HG03139 (cell line): ENCODE measurements around the gene IGHMBP2.

Experiments used
- ATAC-seq: cut with Tn5 transposase; IDR thresholded peaks from one replicate; pipeline ENCODE4 v1.9.1; 2021; ENCODE audit not compliant: unreplicated experiment

The IGHMBP2 gene

GRCh38 chr11:68938816-68939582 lies 35.3 kb downstream of the IGHMBP2 start:
- ATAC-seq = no peak

DNA sequence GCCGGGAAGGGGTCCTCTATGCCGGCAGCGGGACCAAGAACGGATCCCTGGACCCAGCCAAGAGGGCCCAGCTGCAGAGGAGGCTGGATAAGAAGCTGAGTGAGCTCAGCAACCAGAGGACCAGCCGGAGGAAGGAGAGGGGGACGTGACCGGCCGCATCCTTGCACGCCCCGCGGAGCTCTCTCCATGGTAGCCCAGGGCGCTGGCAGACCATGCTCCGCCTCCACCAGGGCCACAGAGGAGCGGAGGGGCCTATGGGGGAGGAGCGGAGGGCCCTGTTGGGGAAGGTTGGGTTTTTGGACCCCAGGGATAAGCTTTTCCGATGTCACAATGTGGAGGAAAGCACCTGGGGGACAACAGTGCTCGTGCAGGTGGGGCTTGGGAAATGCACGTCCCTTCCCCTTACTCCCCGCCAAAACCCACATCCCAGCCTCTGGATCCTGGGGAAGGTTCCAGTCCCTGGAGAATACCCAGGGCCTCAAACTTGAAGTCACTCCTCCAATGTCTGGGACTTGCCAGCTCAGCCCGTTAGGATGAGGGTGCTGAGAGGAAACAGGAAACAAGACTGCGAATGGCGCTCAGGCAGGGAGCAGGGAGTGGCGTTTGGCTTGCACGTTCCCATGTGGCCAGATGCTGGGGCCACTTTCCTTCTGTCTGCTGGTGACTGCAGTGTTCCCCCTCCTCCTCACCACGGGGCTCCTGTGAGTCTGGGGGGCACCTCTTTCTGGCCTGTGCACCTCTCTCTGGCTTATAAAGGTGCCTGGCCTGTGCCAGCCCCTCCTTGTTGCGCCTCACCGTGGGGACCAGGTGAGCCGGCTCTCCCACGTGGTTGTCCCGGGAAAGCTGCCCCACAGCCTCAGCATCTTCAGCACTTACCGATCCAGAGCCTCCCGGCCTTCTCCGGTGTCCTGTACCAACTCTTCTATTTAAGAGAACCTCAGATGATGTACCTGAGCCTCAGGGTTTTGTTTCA lies 36.2 kb downstream of the IGHMBP2 start:
- ATAC-seq = no peak

DNA sequence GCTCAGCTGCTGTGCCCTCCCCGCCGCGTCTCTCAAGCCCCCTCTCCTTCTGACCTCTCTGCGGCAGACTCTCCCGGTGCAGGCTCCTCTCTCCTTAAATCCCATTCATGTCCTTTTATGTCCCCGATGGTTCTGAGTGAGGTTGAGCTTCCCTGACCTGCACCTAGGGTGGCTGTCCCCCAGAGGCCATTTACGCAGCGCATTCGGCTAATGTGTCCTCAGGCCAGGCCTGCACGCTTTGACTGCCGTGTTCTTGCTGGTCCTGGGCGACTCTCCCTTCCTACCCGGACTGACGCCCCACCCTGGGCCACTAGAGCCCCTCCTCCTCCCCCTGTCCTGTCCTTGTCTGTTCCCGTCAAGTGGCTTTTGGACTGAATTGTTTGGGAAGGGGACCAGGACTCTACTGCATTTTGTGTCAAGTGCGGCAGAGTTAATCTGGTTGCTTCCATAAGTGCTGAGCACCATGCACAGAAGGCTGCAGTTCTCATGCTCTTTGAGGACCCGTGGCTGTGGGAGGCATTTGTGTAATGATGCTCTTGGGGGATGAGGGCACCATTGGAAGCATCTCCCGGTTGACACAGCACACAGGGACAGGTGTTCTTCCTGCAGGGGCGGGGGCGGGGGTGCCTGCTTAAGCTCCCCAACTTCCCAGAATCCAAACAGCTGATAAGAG lies 37.1 kb downstream of the IGHMBP2 start:
- ATAC-seq = no peak

GRCh38 chr11:68941324-68942094 lies 37.8 kb downstream of the IGHMBP2 start:
- no peak for ATAC-seq

GRCh38 chr11:68942095-68942620 lies 38.5 kb downstream of the IGHMBP2 start:
- ATAC-seq = no peak

DNA sequence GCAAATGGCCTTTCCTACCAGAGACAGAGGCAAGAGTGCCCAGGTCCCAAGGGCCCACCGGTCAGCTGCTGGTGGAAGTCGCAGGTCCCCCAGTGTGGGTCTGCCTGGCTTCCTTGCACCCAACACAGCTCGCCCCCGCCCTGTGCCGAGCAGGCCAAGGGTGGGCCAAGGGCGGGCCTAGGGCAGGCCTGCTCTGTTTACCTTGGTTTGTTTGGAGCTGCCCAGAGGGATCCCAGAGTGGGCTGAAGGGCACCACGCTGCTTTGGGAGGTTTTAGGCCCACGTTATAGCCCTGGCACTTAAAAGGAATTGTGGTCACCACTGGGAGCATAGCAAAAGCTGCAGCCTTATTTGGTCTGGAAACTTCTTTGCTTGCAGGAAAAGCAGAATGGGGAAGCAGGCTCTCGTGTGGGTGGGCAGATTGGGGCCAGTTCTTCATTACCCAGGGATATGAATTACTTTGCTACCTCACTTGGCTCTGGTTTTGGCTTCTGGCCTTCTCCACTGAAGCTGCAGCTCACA lies 39.1 kb downstream of the IGHMBP2 start:
- no peak for ATAC-seq

DNA sequence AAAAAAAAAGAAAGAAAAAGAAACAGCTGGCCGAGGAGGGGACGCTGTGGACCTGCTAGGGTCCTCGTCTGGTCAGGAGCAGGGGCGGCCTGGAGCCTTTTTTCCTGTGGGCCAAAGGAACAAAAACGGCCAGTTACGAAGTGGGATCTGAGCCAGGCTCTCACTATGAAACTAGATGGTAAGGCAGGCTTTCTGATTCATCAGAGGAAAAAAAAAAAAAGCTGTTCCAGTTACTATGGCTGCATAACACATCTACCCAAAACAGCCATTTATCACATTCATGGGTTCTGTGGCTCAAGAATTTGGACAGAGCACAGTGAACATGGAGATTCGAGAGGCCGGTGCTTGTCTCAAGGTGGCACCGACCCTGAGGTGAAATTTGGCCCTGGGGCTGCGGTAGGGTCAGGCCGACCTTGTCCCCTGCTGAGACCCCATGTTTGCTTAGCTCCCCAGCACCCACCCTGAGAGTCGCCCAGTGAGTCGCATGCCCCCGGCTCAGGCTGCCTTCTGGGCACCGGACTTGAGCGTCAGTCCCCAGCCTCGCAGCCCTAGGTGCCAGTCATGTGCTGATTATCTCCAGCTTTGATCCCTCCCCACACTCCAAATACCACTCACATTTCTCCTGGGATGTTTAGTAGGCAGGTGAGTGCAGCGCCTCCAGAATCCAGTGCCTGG lies 42.9 kb downstream of the IGHMBP2 start:
- no peak for ATAC-seq

DNA sequence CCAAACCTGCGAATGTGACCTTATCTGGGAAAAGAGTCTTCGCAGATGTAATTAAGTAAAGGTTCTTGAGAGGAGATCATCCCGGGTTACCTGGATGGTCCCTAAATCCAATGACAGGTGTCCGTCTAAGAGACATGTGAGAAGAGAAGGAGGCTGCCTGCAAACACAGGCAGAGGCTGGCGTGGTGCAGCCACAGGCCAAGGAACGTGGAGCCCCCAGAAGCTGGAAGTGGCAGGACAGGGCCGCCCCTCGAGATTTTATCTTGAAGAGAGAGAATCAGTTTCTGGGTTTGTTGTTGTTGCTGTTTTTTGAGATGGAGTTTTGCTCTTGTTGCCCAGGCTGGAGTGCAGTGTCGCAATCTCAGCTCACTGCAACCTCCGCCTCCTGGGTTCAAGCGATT lies 43.5 kb downstream of the IGHMBP2 start:
- ATAC-seq = no peak

DNA sequence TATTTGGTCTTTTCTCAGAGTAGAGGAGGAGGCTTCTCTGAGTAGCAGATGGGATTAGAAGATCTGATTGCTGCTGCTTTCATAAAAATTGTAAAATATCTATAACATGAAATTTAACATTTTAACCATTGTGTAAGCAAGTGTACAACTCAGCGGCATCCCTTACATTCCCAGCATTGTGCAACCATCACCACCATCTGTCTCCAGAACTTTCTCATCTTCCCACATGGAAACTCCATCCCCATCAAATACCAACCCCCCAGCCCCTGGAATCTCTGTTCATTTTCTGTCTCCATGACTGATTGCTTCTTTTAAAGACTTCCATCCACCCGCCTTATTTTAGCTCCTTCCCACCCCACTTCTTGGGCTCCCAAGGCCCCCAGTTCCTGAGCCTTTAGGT lies 44.8 kb downstream of the IGHMBP2 start:
- ATAC-seq = no peak

GRCh38 chr11:68948935-68949334 lies 45.2 kb downstream of the IGHMBP2 start:
- no peak for ATAC-seq

GRCh38 chr11:68950270-68950669 lies 46.6 kb downstream of the IGHMBP2 start:
- no peak for ATAC-seq

DNA sequence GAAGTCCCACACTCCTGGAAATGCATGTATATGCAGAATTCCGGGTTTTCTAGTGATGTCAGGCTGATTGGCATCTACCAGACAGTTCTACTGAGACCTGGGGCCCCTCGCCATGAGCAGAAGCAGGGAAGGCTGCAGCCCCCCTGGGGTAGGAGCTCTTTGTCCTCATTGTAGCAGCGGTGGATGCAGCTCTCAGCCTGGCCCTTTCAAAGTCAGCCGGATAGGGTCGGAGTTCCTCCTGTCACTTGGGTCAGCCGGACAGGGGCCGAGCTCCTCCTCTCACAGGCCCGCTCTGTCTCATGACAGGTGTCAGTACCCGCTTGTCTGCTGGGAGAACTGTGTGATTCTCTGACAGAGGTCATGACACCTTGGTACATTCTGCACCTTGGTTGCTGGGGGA lies 47.1 kb downstream of the IGHMBP2 start:
- ATAC-seq = no peak

DNA sequence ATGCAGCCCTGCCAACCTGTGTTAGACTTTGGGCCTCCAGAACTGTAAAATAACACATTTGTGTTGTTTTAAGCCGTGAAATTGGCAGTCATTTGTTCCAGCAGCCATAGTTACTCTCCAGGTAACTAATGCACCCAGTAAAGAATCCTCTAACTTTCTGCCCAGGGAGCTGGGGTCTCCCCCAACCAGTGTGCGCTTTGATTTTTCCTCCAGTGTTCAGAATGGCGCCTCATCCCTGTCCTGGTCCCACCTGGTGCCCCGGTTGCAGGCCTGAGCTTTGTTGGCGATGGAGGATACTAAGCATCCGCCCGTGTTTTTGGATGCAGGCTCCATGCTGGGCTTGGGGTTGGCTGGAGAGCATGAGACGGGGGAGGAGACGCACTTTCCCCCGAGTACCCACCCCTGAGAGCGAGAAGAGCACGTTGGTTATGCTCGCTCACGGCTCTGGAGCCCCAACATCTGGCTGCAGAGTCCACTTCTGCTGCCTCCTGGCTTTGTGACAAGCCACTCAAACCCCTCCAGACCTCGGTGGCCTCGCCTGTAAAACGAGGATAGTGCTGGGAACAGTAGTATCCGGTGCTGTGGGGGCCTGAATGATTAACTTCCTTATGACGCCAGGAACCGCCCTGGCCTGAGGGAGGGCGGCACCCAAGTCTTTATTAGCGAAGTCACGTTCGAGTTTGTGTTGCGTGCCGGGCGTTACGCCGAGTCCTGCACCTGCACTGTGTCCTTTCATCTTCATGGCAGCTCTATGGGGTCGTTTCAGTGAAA lies 51.3 kb downstream of the IGHMBP2 start:
- ATAC-seq = no peak

- no peak for ATAC-seq
Measured at GRCh38 chr11:68955607-68955958, 51.9 kb downstream of the IGHMBP2 start.

DNA sequence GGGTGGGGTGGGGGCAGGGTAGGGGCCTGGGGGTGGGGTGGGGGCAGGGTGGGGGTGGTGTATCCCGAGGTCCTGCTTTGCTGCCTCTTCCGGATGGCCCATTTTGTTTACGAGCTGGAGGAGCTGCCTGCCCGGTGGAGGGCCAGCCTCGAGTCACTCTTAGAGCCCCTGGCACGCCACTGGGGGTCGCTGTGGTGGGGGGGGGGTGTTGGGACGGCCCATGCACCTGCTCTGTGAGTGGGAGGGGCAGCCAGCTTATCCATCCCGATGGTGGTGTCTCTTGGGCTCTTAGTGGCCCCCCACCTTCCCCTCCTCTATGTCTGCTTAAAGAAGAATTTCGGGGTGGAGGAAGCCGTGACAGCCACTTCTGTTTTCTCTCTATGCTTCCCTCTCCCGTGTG lies 52.5 kb downstream of the IGHMBP2 start:
- no peak for ATAC-seq

GRCh38 chr11:68956547-68957254 lies 53.0 kb downstream of the IGHMBP2 start:
- no peak for ATAC-seq

DNA sequence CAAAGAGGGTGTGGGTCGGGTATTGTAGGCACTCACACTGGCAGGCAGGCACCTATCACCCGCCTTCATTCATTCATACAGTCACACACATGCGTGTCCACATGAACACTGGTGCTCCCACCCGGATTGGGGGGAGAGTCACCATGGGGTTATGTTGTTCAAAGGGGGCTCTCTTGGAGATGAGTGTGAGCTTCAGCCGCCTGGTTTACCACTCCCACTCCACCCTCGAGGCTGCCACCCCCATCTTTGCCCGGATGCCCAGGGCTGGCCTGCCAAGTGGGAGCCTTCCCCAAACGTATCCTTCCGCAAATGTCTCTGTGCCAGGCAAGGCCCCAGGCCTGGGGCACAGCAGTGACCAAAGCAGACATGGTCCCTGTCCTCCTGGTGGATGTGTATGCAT lies 54.5 kb downstream of the IGHMBP2 start:
- no peak for ATAC-seq
